ENCODE measurements around the gene SZRD1. TPM values are rescaled to one million over a fixed set of nuclear protein-coding genes. Genes with fewer than 3 reads are reported as not detected.
"Not testable (repeated sequence)": the region's sequence is repeated elsewhere in the genome, so short reads cannot be mapped to it uniquely, and the experiment has no call there.

Gene SZRD1
- total and polyA plus RNA-seq, 8 donors = 24.9 to 53.5 (median 36.5) TPM

GRCh38 chr1:16351994-16352841, 14.8 kb upstream of the SZRD1 start, which contains the start of gene FBXO42:
Gene FBXO42 (minus strand): TSS chr1:16352480. CDS start chr1:16315418, 37,062 bp downstream.
- peak within 1 kb of the TSS; percentile 77 to 97 (median 88) for H3K4me3 ChIP-seq
- WGBS, 2 donors = 0% methylated on average over 58 to 81 of the region's 81 CpGs
- ATAC-seq (peak; percentile 94 to 97 (median 96)), FAIRE-seq (no peak), DNase-seq (peak; percentile 87 to 97 (median 92))
- intact Hi-C loops (cut with DNase I) = no loop called here
- peak in 3 of 4 donors; percentile 19 to 25 (median 25) for TF ChIP-seq CTCF (IDR thresholded peaks at IDR 0.05)
- H3K9me3 ChIP-seq = no peaks in the 10 kb centered on the region
- no peaks in the 10 kb centered on the region for H3K27me3 ChIP-seq
- peak within 1 kb of the TSS; percentile 70 to 90 (median 86) for H3K27ac ChIP-seq
- H3K36me3 ChIP-seq = no peaks in the 10 kb centered on the region
- peaks cover 4 to 23% (median 9%) of the 10 kb centered on the region in 3 donors for H3K4me1 ChIP-seq

DNA sequence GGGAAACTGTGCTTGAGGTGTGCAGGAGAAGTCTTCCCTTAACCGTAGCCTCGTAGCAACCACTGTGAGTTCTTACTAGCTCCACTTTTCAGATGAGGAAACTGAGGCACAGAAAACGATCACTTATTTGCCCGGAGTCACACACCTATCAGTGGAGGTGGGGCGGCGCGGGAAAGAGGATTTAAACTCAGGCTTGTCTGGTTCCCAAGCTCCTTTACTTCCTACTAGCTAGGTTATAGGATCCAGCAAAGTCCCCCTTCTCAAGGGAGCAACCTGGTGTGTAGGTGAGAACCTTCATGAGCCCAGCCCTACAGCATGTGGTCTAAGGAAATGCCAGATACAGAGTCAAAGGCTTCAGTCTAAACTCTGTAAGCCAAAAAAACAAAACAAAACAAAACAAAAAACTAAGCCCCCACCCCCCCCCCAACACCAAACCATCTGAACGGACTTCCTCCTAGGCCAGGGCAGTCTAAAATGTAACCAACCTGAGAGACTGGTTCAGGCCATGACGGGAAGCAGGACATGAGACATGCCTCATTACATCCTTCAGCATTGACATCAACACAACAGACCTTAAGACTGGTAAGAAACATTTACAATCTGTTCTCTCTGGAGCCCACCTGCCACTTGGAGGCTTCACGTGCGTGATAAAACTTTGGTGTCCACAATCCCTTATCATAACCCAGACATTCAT, 14.1 kb upstream of the SZRD1 start:
- peaks cover 4 to 23% (median 9%) of the 10 kb centered on the region in 3 donors for H3K4me1 ChIP-seq
- WGBS, 2 donors = 41 to 46% methylated on average over 11 of the region's 11 CpGs
- no peak for TF ChIP-seq CTCF (IDR thresholded peaks at IDR 0.05)
- no peaks in the 10 kb centered on the region for H3K27me3 ChIP-seq
- intact Hi-C loops (cut with DNase I) = no loop called here
- ATAC-seq = peak; percentile 1 to 14 (median 4)
- H3K4me3 ChIP-seq = peak overlapping the region; percentile 77 to 97 (median 88)
- FAIRE-seq = no peak
- peak in 1 of 6 donors; percentile 29 for DNase-seq
- H3K9me3 ChIP-seq = no peaks in the 10 kb centered on the region
- peak overlapping the region; percentile 70 to 90 (median 86) for H3K27ac ChIP-seq
- no peaks in the 10 kb centered on the region for H3K36me3 ChIP-seq

GRCh38 chr1:16354619-16355018, 12.4 kb upstream of the SZRD1 start:
- intact Hi-C loops (cut with DNase I) = no loop called here

DNA sequence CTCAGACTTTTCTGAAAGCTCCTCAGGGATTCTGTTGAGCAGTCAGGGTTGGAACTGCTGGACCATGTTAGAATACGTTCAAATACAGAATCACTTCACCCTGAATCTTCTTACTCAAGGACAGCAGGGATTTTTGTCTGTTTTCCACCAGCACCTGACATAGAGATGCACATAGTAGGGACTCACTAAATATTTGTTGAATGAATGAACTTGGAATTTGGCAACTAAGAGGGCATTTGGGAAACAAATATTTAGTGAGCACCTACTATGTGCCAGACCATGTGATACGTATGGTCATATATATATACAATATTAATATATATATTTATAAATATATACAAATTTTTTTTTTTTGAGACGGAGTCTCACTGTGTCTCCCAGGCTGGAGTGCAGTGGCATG, 10.2 kb upstream of the SZRD1 start:
- Histone ChIP-seq H3K27ac (no peak overlapping the region), H3K4me1 (no peaks in the 10 kb centered on the region), H3K9me3 (no peaks in the 10 kb centered on the region), H3K4me3 (no peak overlapping the region), H3K36me3 (no peaks in the 10 kb centered on the region), H3K27me3 (no peaks in the 10 kb centered on the region)
- no peak for TF ChIP-seq CTCF (IDR thresholded peaks at IDR 0.05)
- FAIRE-seq = no peak
- intact Hi-C loops (cut with DNase I) = no loop called here
- DNase-seq = no peak
- ATAC-seq = no peak
- WGBS, 2 donors = 74 to 81% methylated on average over 3 of the region's 3 CpGs

More at GRCh38 chr1:16354619-16355018, 12.4 kb upstream of the SZRD1 start:
- DNase-seq (no peak), ATAC-seq (no peak), FAIRE-seq (no peak)
- peaks cover 4 to 14% (median 7%) of the 10 kb centered on the region in 3 donors for H3K4me1 ChIP-seq
- no peak overlapping the region for H3K4me3 ChIP-seq
- no peaks in the 10 kb centered on the region for H3K27me3 ChIP-seq
- H3K36me3 ChIP-seq = no peaks in the 10 kb centered on the region
- H3K27ac ChIP-seq = no peak overlapping the region
- no peak for TF ChIP-seq CTCF (IDR thresholded peaks at IDR 0.05)
- no peaks in the 10 kb centered on the region for H3K9me3 ChIP-seq
- WGBS, 2 donors = 84 to 98% methylated on average over 2 of the region's 2 CpGs

- DNase-seq; H3K36me3 ChIP-seq; H3K4me3 ChIP-seq; intact Hi-C loops (cut with DNase I); FAIRE-seq; H3K9me3 ChIP-seq; H3K27me3 ChIP-seq: not testable (repeated sequence)
- Histone ChIP-seq H3K27ac (peak overlapping the region in 2 of 4 donors; percentile 40 to 64), H3K4me1 (peaks cover 3 to 27% (median 15%) of the 10 kb centered on the region in 3 donors)
- ATAC-seq = peak in 2 of 4 donors; percentile 1 to 9
- 29 to 35% methylated on average over 3 of the region's 3 CpGs for WGBS, 2 donors
Observed at GRCh38 chr1:16365146-16365498, 1.9 kb upstream of the SZRD1 start.
